Stimulated activated CD8-positive, alpha-beta memory T cell treated with anti-CD3 and anti-CD28 coated beads, Interleukin-15, amount 100 ng/mL, for 48 hours (primary cell): ENCODE measurements around the gene KCNMB2.

Experiments used
- DNase-seq, 2 donors: peaks; one replicate each; pipeline ENCODE4 v3.0.0-alpha.2; 2020; ENCODE audit warnings: low read depth in 2 of 2

The KCNMB2 gene

GRCh38 chr3:178754852-178755510 lies 218.7 kb downstream of the KCNMB2 start:
- no peak for DNase-seq

- DNase-seq, result no peak
Observed at GRCh38 chr3:178761024-178761423, 224.8 kb downstream of the KCNMB2 start.

GRCh38 chr3:178761461-178761860 lies 225.2 kb downstream of the KCNMB2 start:
- no peak for DNase-seq

GRCh38 chr3:178762385-178762784 lies 226.1 kb downstream of the KCNMB2 start:
- DNase-seq, result no peak

- no peak for DNase-seq
Observed at GRCh38 chr3:178765472-178765871, 229.2 kb downstream of the KCNMB2 start.

GRCh38 chr3:178767581-178767980 lies 231.3 kb downstream of the KCNMB2 start:
- no peak for DNase-seq

- no peak for DNase-seq
Observed at GRCh38 chr3:178768072-178768864, 232.0 kb downstream of the KCNMB2 start.

GRCh38 chr3:178771511-178771910 lies 235.3 kb downstream of the KCNMB2 start:
- no peak for DNase-seq

- DNase-seq, result no peak
Observed at GRCh38 chr3:178772746-178773145, 236.5 kb downstream of the KCNMB2 start.

- no peak for DNase-seq
Observed at GRCh38 chr3:178773358-178773757, 237.1 kb downstream of the KCNMB2 start.

- no peak for DNase-seq
Observed at GRCh38 chr3:178777718-178778411, 241.6 kb downstream of the KCNMB2 start.

GRCh38 chr3:178778589-178778988 lies 242.4 kb downstream of the KCNMB2 start:
- DNase-seq, result no peak

- no peak for DNase-seq
Observed at GRCh38 chr3:178785961-178786360, 249.7 kb downstream of the KCNMB2 start.

GRCh38 chr3:178787960-178788359 lies 251.7 kb downstream of the KCNMB2 start:
- DNase-seq, result no peak

GRCh38 chr3:178794711-178795110 lies 258.5 kb downstream of the KCNMB2 start:
- DNase-seq, result no peak

GRCh38 chr3:178795349-178795748 lies 259.1 kb downstream of the KCNMB2 start:
- no peak for DNase-seq

- DNase-seq, result no peak
Observed at GRCh38 chr3:178802259-178802658, 266.0 kb downstream of the KCNMB2 start.

- DNase-seq, result no peak
Observed at GRCh38 chr3:178802993-178803693, 266.9 kb downstream of the KCNMB2 start.

GRCh38 chr3:178804606-178805005 lies 268.4 kb downstream of the KCNMB2 start:
- no peak for DNase-seq

- DNase-seq, result no peak
Observed at GRCh38 chr3:178805741-178806140, 269.5 kb downstream of the KCNMB2 start.

- DNase-seq, result no peak
Observed at GRCh38 chr3:178806651-178807050, 270.4 kb downstream of the KCNMB2 start.

GRCh38 chr3:178807694-178808093 lies 271.5 kb downstream of the KCNMB2 start:
- no peak for DNase-seq
